ENCODE results near the gene ABLIM3. TPM values are rescaled to one million over a fixed set of nuclear protein-coding genes. Genes with fewer than 3 reads are reported as not detected.

Gene ABLIM3
- total RNA-seq, 3 donors from 2014 or later (not counting 1 experiment from before 2014, with no cell fraction given): 0.41 to 2.4 (median 1.2) TPM

DNA sequence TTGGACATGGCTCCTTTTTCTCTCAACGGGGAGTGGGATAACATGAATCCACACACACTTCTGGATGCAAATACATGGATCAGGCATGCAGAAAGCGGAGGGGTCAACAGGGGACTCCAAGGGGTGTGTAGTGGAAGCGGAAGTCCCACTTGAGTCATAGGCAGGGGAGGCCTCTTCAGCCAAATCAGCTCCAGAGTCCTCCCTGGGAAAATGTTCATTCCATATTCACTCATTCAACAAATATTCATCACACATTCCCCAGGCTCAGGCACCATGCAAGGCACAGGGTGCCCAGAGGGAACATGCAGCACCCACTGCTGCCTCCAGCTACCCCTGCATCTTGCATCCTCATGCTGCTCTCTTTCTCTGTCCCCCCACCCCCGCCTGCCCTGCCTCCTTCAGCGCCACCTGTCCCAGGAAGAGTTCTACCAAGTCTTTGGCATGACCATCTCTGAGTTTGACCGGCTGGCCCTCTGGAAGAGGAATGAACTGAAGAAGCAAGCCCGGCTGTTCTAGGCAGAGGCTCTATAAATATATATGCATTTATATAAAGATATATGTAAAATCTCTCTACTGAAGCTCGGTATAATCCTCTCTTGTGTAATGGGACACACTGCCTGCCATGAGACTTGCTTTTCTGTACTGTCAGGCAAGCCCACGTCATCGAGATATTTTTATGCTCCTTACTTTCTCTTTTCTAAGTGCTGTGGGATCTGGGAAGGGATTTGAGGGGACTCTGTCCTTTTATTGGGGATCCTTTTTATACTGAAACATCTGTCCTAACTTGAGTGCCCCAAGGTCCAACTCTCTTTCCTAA lies 116.8 kb downstream of the ABLIM3 start:
- no peak overlapping the region for H3K4me3 ChIP-seq (ENCODE audit: low read length)
- H3K4me1 ChIP-seq (ENCODE audit: control insufficient read depth, insufficient read depth, low read length): no peaks in the 10 kb centered on the region
- Mint-ChIP-seq H3K36me3 (no peaks in the 10 kb centered on the region), H3K4me3 (no peak overlapping the region), H3K9me3 (no peaks in the 10 kb centered on the region), H3K27ac (no peak overlapping the region), H3K4me1 (no peaks in the 10 kb centered on the region), H3K27me3 (ENCODE audit: low read depth in 2 of 2) (peaks cover 5 to 24% of the 10 kb centered on the region in 2 donors)
- DNase-seq: no peak
- no peak for ATAC-seq
- H3K27ac ChIP-seq (ENCODE audit: low read length): no peak overlapping the region
- TF ChIP-seq, protein P1, sequence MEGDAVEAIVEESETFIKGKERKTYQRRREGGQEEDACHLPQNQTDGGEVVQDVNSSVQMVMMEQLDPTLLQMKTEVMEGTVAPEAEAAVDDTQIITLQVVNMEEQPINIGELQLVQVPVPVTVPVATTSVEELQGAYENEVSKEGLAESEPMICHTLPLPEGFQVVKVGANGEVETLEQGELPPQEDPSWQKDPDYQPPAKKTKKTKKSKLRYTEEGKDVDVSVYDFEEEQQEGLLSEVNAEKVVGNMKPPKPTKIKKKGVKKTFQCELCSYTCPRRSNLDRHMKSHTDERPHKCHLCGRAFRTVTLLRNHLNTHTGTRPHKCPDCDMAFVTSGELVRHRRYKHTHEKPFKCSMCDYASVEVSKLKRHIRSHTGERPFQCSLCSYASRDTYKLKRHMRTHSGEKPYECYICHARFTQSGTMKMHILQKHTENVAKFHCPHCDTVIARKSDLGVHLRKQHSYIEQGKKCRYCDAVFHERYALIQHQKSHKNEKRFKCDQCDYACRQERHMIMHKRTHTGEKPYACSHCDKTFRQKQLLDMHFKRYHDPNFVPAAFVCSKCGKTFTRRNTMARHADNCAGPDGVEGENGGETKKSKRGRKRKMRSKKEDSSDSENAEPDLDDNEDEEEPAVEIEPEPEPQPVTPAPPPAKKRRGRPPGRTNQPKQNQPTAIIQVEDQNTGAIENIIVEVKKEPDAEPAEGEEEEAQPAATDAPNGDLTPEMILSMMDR (IDR thresholded peaks at IDR 0.05): no peak
- 88% methylated on average over 9 of the region's 10 CpGs for WGBS (ENCODE audit: insufficient coverage)
- H3K27me3 ChIP-seq (ENCODE audit: control insufficient read depth, insufficient read depth, low read length): no peaks in the 10 kb centered on the region
- intact Hi-C loops (cut with micrococcal nuclease): no loop called here
- H3K9me3 ChIP-seq (ENCODE audit: control insufficient read depth, insufficient read depth, low read length): no peaks in the 10 kb centered on the region
- no peaks in the 10 kb centered on the region for H3K36me3 ChIP-seq (ENCODE audit: control insufficient read depth, insufficient read depth, low read length)

GRCh38 chr5:149260761-149261160 lies 119.5 kb downstream of the ABLIM3 start:
- intact Hi-C loops (cut with micrococcal nuclease): no loop called here
- H3K9me3 ChIP-seq (ENCODE audit: control insufficient read depth, insufficient read depth, low read length): no peaks in the 10 kb centered on the region

DNA sequence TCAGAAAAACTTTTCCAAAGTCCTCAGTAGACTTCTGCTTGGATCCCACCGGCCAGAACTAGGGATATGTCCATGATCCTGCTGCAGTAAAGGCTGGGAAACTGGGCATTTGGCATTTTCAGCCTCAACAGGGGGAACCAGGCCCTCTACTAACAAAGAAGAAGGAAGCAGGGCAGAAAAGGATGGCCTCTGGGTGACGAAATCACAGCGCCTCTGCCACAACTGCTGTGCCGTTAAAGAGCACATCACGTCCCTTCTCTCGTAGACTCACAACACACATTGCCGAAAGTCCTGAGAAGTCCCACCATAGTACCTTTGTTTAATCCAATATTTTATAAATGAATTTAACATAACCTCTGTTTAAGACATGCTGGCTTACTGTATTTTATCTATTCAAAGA lies 120.0 kb downstream of the ABLIM3 start:
- Mint-ChIP-seq H3K36me3 (no peaks in the 10 kb centered on the region), H3K4me1 (peaks cover 0 to 4% of the 10 kb centered on the region in 2 donors), H3K27ac (no peak overlapping the region), H3K27me3 (ENCODE audit: low read depth in 2 of 2) (peaks cover 0 to 20% of the 10 kb centered on the region in 2 donors), H3K9me3 (no peaks in the 10 kb centered on the region), H3K4me3 (no peak overlapping the region)
- DNase-seq (no peak), ATAC-seq (no peak)
- H3K27ac ChIP-seq (ENCODE audit: low read length): no peak overlapping the region
- no peaks in the 10 kb centered on the region for H3K27me3 ChIP-seq (ENCODE audit: control insufficient read depth, insufficient read depth, low read length)
- no peaks in the 10 kb centered on the region for H3K9me3 ChIP-seq (ENCODE audit: control insufficient read depth, insufficient read depth, low read length)
- no peak overlapping the region for H3K4me3 ChIP-seq (ENCODE audit: low read length)
- TF ChIP-seq, protein P1 (IDR thresholded peaks at IDR 0.05): no peak
- no peaks in the 10 kb centered on the region for H3K36me3 ChIP-seq (ENCODE audit: control insufficient read depth, insufficient read depth, low read length)
- H3K4me1 ChIP-seq (ENCODE audit: control insufficient read depth, insufficient read depth, low read length): no peaks in the 10 kb centered on the region
- intact Hi-C loops (cut with micrococcal nuclease): no loop called here
- 75% methylated on average over 7 of the region's 7 CpGs for WGBS (ENCODE audit: insufficient coverage)

More at GRCh38 chr5:149260761-149261160, 119.5 kb downstream of the ABLIM3 start:
- H3K36me3 Mint-ChIP-seq: no peaks in the 10 kb centered on the region
- Histone ChIP-seq H3K27ac (ENCODE audit: low read length) (no peak overlapping the region), H3K36me3 (ENCODE audit: control insufficient read depth, insufficient read depth, low read length) (no peaks in the 10 kb centered on the region), H3K4me1 (ENCODE audit: control insufficient read depth, insufficient read depth, low read length) (no peaks in the 10 kb centered on the region), H3K27me3 (ENCODE audit: control insufficient read depth, insufficient read depth, low read length) (no peaks in the 10 kb centered on the region), H3K4me3 (ENCODE audit: low read length) (no peak overlapping the region)
- peaks cover 0 to 2% of the 10 kb centered on the region in 2 donors for H3K4me1 Mint-ChIP-seq
- no peaks in the 10 kb centered on the region for H3K9me3 Mint-ChIP-seq
- ATAC-seq: no peak
- no peak for DNase-seq
- H3K27ac Mint-ChIP-seq: no peak overlapping the region
- WGBS (ENCODE audit: insufficient coverage): 100% methylated on average over 1 of the region's 1 CpG
- H3K27me3 Mint-ChIP-seq (ENCODE audit: low read depth in 2 of 2): peaks cover 0 to 20% of the 10 kb centered on the region in 2 donors
- no peak overlapping the region for H3K4me3 Mint-ChIP-seq
- TF ChIP-seq, protein P1 (IDR thresholded peaks at IDR 0.05): no peak

All from natural killer cell (primary cell).